CD4-positive, alpha-beta T cell (primary cell): Measurements from ENCODE around the gene SPSB3. TPM values are rescaled to one million over a fixed set of nuclear protein-coding genes. Genes with fewer than 3 reads are reported as not detected.

Experiments
- ATAC-seq: fragments of 200-7000 bp; cut with Tn5 transposase; one replicate; pipeline ENCODE4 v1.10.0; 2022; ENCODE audit warnings: mild to moderate bottlenecking; ENCODE audit not compliant: poor library complexity
- CTCF ChIA-PET: fragments of 350-600 bp; sonication (Branson Sonifier 250); formaldehyde crosslinking; loops from one replicate; lab custom pipeline; 2021; ENCODE audit warnings: antibody characterized with exemption, inconsistent platforms; lab: Charles Lee
- POLR2A ChIA-PET: fragments of 350-600 bp; sonication (Branson Sonifier 250); formaldehyde crosslinking; loops from one replicate; lab custom pipeline; 2021; ENCODE audit warnings: antibody characterized with exemption, inconsistent platforms; lab: Charles Lee
- DNase-seq, 14 experiments: peaks; one replicate each; pipeline ENCODE4 v3.0.0-alpha.2; 2013 to 2020; ENCODE audit warnings: mixed read lengths in 2 of 14
- H3K27ac ChIP-seq, 2 donors: one replicate each; pipeline versions ENCODE4 v1.5.1 to v1.7.0; 2013; ENCODE audit warnings: low read length in 2 of 2, low read depth in 1 of 2, mild to moderate bottlenecking in 1 of 2
- H3K27me3 ChIP-seq, 2 experiments: 1 replicate in 1 of 2; 2 replicates in 1 of 2; pipeline versions ENCODE4 v1.6.1 to v1.7.0; 2013; ENCODE audit warnings: low read length in 2 of 2, control low read depth in 1 of 2, mild to moderate bottlenecking in 1 of 2, moderate library complexity in 1 of 2; ENCODE audit not compliant: insufficient read depth in 2 of 2, control insufficient read depth in 1 of 2
- H3K36me3 ChIP-seq: one replicate; pipeline ENCODE4 v1.6.1; 2013; ENCODE audit warnings: low read length, control low read depth; ENCODE audit not compliant: insufficient read depth
- H3K4me1 ChIP-seq: one replicate; pipeline ENCODE4 v1.6.1; 2013; ENCODE audit warnings: low read length, control low read depth; ENCODE audit not compliant: insufficient read depth
- H3K4me3 ChIP-seq: one replicate; pipeline ENCODE4 v1.5.1; 2013; ENCODE audit warnings: mild to moderate bottlenecking, low read length, moderate library complexity
- H3K9me3 ChIP-seq, 2 experiments: 1 replicate in 1 of 2; 2 replicates in 1 of 2; pipeline versions ENCODE4 v1.6.1 to v1.7.0; 2013; ENCODE audit warnings: low read length in 2 of 2, mild to moderate bottlenecking in 2 of 2, control low read depth in 1 of 2, moderate library complexity in 1 of 2; ENCODE audit not compliant: control insufficient read depth in 1 of 2, insufficient read depth in 1 of 2
- H3K27ac Mint-ChIP-seq: one replicate; pipeline ENCODE4 v1.8.0; 2020; ENCODE audit warnings: mixed read lengths
- H3K27me3 Mint-ChIP-seq: one replicate; pipeline ENCODE4 v1.8.0; 2021; ENCODE audit warnings: mixed read lengths
- H3K36me3 Mint-ChIP-seq: one replicate; pipeline ENCODE4 v1.8.0; 2021; ENCODE audit warnings: low read depth, mixed read lengths
- H3K4me1 Mint-ChIP-seq: one replicate; pipeline ENCODE4 v1.8.0; 2021; ENCODE audit warnings: low read depth, mixed read lengths
- H3K4me3 Mint-ChIP-seq: one replicate; pipeline ENCODE4 v1.8.0; 2020; ENCODE audit warnings: mild to moderate bottlenecking, mixed read lengths
- H3K9me3 Mint-ChIP-seq: one replicate; pipeline ENCODE4 v1.8.0; 2020; ENCODE audit warnings: mixed read lengths
- intact Hi-C, 2 experiments: fragments of 100-400 bp; cut with DNase I in 1 of 2; cut with micrococcal nuclease in 1 of 2; formaldehyde crosslinking; loops; one replicate each; pipeline versions ENCODE4 v1.15.1 to v1.9.0; 2023 to 2025; cut with DNase I, micrococcal nuclease
- total RNA-seq, 174 experiments: library from RNA in 2 of 174; stranded (reverse) in 2 of 174; gene quantifications; one replicate each; pipeline ENCODE4 v1.2.3 and lab custom pipeline; 2021 to 2026
- TF ChIP-seq, protein P1 (sequence below): fragments of 200-600 bp; IDR thresholded peaks from one replicate; pipeline ENCODE4 v1.8.0; 2022; ENCODE audit warnings: antibody characterized with exemption, mild to moderate bottlenecking

The SPSB3 gene
- total RNA-seq, 2 experiments from 2014 or later = 86.3 to 87.6 TPM

DNA sequence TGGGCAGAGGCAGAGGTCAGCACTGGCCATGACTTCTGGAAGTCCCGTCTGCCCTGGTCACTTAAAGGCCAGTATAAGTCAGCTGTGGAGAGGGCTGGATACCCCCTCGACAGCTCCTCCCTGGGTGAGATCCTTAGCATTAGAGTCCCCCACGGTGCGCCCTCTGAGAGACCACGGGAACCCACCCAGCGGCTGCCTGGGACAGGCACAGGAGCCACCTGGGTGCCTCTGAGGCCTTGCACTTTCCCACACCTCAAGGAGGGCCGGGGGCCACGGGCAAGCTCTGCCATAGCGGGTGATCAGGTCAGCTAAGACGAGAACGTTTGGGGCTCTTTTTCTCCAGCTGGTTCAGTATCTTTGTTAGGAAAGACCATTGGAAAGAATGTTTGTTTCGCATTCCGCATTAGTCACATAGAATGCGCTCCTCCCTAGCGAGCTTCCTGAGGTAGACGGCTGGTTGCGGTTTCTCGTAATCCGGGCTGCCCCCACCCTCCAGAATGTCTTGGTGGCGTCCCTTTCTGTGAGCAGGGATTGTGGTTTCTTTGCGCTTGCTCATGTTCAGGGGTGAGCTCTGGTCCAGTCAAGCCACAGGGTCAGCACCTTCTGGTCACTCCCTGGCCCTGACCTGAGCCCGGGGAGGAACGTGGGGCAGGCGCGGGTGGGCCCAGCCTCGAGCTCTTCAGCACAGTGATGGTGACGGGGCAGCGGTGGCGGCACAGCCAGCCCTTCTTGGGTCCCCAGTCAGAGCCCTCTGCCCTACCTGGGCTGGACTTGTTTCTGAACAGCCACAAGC lies 36.3 kb downstream of the SPSB3 start:
- Histone ChIP-seq H3K36me3 (peaks cover 67% of the 10 kb centered on the region), H3K9me3 (no peaks in the 10 kb centered on the region), H3K4me3 (no peak overlapping the region), H3K27me3 (no peaks in the 10 kb centered on the region), H3K4me1 (peaks cover 5% of the 10 kb centered on the region), H3K27ac (no peak overlapping the region)
- H3K27me3 Mint-ChIP-seq = no peaks in the 10 kb centered on the region
- peaks cover 46% of the 10 kb centered on the region for H3K36me3 Mint-ChIP-seq
- intact Hi-C loops = no loop called here
- no peaks in the 10 kb centered on the region for H3K9me3 Mint-ChIP-seq
- H3K27ac Mint-ChIP-seq = no peak overlapping the region
- POLR2A ChIA-PET = no interaction called here
- TF ChIP-seq, protein P1, sequence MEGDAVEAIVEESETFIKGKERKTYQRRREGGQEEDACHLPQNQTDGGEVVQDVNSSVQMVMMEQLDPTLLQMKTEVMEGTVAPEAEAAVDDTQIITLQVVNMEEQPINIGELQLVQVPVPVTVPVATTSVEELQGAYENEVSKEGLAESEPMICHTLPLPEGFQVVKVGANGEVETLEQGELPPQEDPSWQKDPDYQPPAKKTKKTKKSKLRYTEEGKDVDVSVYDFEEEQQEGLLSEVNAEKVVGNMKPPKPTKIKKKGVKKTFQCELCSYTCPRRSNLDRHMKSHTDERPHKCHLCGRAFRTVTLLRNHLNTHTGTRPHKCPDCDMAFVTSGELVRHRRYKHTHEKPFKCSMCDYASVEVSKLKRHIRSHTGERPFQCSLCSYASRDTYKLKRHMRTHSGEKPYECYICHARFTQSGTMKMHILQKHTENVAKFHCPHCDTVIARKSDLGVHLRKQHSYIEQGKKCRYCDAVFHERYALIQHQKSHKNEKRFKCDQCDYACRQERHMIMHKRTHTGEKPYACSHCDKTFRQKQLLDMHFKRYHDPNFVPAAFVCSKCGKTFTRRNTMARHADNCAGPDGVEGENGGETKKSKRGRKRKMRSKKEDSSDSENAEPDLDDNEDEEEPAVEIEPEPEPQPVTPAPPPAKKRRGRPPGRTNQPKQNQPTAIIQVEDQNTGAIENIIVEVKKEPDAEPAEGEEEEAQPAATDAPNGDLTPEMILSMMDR = no peak
- CTCF ChIA-PET = no interaction called here
- H3K4me3 Mint-ChIP-seq = no peak overlapping the region
- ATAC-seq (no peak), DNase-seq (no peak)
- H3K4me1 Mint-ChIP-seq = no peaks in the 10 kb centered on the region

DNA sequence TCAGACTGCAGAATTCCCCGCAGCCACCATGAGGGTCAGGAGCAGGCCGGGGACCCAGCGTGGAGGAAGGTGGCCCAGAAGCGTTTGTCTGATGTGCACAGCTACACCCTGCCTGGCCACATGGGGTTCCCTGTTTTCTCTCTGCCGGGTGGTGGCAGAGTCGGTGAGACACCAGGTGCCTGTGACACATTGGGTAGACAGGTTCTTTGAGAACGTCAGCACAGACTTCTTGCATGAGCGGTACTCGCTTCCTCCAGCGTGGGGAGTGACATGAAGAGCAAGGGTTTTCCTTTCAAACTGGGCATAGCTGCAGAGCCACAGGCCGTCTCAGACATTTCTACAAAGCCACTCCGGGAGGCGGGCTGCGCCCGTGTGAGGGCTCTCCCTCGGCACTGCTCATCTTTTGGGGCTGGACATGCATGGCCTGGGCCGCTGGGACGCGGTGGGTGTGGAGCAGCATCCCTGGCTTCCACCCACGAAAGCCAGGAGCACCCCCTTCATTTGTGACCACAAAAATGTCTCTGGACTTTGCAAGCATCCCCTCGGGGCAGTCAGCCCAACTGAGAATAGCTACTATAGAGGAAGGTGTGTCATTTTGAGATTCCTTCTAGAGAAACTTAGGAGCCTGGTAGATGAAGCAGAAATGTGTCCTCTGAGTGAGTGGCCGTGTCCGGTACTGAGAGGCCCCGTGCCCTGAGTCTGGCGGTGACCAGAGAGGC lies 37.0 kb downstream of the SPSB3 start:
- Histone ChIP-seq H3K36me3 (peaks cover 70% of the 10 kb centered on the region), H3K27me3 (no peaks in the 10 kb centered on the region), H3K4me3 (no peak overlapping the region), H3K4me1 (peaks cover 9% of the 10 kb centered on the region), H3K27ac (no peak overlapping the region), H3K9me3 (no peaks in the 10 kb centered on the region)
- Mint-ChIP-seq H3K27me3 (no peaks in the 10 kb centered on the region), H3K4me1 (no peaks in the 10 kb centered on the region), H3K36me3 (peaks cover 46% of the 10 kb centered on the region), H3K9me3 (no peaks in the 10 kb centered on the region), H3K4me3 (no peak overlapping the region), H3K27ac (no peak overlapping the region)
- POLR2A ChIA-PET = no interaction called here
- intact Hi-C loops = no loop called here
- ATAC-seq (no peak), DNase-seq (no peak)
- TF ChIP-seq, protein P1 = no peak
- CTCF ChIA-PET = no interaction called here

DNA sequence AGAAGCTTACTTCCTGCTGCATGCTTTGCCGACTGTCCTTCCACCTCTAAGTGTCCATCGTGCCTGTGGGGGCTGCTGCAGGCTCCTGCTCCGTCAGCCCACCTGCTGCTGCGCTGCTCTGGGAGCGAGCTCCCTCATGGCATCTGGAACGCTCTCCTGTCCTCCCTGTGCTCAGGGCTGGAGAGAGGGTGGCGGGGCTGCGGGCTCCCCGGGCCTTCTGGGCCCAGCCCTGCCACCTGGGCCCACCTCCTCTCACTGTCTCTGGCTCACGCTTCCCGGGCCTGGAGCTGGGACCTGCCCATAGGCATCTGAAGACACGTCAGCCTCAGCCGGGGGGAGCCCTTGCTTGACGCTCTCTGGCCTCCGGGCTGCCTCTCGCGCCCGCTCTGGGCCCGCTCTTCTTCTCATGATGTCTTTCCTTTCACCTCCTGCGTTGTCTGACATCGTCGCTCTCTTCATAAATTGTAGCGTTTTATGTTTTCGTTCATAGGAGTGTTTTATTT lies 38.0 kb downstream of the SPSB3 start:
- Histone ChIP-seq H3K27ac (no peak overlapping the region), H3K36me3 (peaks cover 64% of the 10 kb centered on the region), H3K4me3 (no peak overlapping the region), H3K4me1 (peaks cover 9% of the 10 kb centered on the region), H3K9me3 (peaks cover 0 to 7% of the 10 kb centered on the region in 2 experiments), H3K27me3 (no peaks in the 10 kb centered on the region)
- TF ChIP-seq, protein P1 = no peak
- intact Hi-C loops = no loop called here
- ChIA-PET CTCF (no interaction called here), POLR2A (no interaction called here)
- no peak overlapping the region for H3K4me3 Mint-ChIP-seq
- ATAC-seq (no peak), DNase-seq (no peak)
- H3K27ac Mint-ChIP-seq = no peak overlapping the region
- H3K9me3 Mint-ChIP-seq = no peaks in the 10 kb centered on the region
- H3K27me3 Mint-ChIP-seq = no peaks in the 10 kb centered on the region
- peaks cover 46% of the 10 kb centered on the region for H3K36me3 Mint-ChIP-seq
- no peaks in the 10 kb centered on the region for H3K4me1 Mint-ChIP-seq
